ENCODE measurements around the gene MRPL16. TPM values are rescaled to one million over a fixed set of nuclear protein-coding genes. Genes with fewer than 3 reads are reported as not detected.
"Not testable (repeated sequence)": the region's sequence is repeated elsewhere in the genome, so short reads cannot be mapped to it uniquely, and the experiment has no call there.

The MRPL16 gene
- total RNA-seq, 1 donor from 2014 or later, result 34.3 TPM

DNA sequence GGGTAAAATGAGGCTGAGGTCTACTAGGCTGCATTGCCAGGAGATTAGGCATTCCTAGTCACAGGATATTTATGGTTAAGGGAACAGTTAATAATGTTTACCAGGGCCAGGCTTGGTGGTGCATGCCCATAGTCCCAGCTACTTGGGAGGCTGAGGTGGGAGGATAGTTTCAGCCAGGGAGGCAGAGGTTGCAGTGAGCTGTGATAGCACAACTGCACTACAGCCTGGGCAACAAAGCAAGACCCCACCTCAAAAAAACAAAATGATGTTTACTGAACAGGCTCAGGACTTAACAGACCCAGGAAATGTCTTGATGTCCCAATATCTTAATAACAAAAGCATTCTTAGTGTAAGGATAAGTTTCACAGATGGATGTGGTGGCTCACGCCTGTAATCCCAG, 2.8 kb upstream of the MRPL16 start:
- DNase-seq (ENCODE audit: low spot score) (no peak), ATAC-seq (no peak)

- ATAC-seq (no peak), DNase-seq (ENCODE audit: low spot score) (no peak)
These were observed 1.6 kb upstream of the MRPL16 start for GRCh38 chr11:59812220-59812619.

DNA sequence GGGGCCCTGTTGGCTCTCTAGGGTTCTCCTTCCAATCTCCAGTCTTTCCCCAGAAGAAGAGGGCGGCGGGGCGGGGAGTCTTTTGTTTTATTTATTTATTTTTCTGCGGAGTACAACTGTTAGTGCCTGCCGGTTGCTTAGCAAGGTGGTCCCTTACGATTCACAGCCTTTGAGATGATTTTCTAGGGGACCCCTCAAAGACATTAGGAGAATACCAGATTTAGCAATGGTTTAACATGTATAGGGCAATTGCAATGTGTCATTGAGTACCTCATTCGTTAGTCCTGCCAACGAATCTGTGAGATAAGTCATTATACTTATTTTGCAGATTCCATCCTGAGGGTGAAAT, 307 bp upstream of the MRPL16 start:
- ATAC-seq, result no peak
- no peak for DNase-seq (ENCODE audit: low spot score)

GRCh38 chr11:59807047-59807610, 3.4 kb downstream of the MRPL16 start:
- no peak for ATAC-seq
- DNase-seq (ENCODE audit: low spot score), result no peak

GRCh38 chr11:59804061-59804460, 6.5 kb downstream of the MRPL16 start:
- no peak for ATAC-seq

DNA sequence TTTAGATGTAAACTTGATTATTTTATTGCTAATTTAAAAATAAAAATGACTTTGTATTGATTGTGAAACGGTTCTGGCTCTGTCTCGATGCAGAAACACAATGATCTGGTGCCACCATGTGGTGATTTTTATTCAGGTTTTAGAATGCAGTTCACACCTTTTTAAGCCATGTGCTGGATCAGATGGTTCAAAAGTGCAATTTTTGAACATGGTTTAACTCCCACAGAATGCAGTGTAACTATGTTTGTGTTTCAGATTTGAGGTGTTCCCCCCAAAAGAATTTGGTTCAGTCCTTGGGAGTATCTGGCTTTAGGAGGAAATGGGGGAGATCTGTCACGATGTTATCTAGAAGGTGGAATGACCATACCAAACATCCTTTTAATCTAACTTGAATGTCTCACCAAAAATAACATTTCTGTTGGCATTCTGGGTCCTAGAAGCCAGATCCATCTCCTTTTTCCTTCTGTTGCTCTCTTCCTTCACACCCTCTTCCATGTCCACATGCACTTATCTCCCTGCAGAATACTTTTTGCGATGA, 7.9 kb downstream of the MRPL16 start:
- DNase-seq (ENCODE audit: low spot score), result no peak
- peak; percentile 92 for ATAC-seq

More at GRCh38 chr11:59804061-59804460, 6.5 kb downstream of the MRPL16 start:
- no peak for DNase-seq (ENCODE audit: low spot score)

DNA sequence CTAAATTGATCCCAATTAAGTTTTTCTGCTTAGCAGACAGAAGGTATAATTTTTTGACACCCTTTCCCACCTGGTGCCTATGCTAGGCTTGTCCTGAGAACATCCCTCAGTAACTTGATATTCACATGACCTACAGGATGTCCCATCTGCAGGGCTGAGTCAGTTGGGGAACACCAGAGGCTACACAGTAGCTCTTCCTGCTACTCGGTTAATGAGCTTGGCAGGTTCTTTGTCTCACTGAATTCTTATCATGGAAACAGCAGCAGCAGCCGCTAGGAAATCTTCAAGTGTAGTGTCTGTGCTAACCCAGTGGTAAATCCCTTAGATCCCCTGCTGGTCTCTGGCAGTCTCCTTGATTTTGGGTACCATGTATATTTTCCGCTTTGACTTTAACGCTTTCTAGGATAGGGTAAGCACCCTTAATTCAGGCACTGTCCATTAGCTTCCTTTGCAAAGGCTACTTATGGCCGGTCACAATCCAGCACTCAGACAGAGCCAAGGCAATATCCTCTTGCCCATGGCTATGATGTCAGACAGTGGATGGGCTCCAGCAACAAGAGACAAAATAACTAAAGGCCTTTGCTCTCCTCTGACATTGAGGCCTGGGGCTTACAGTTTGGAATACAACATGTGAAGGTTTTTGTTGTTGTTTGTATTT, 8.5 kb downstream of the MRPL16 start:
- peak; percentile 86 for ATAC-seq
- DNase-seq (ENCODE audit: low spot score), result no peak

DNA sequence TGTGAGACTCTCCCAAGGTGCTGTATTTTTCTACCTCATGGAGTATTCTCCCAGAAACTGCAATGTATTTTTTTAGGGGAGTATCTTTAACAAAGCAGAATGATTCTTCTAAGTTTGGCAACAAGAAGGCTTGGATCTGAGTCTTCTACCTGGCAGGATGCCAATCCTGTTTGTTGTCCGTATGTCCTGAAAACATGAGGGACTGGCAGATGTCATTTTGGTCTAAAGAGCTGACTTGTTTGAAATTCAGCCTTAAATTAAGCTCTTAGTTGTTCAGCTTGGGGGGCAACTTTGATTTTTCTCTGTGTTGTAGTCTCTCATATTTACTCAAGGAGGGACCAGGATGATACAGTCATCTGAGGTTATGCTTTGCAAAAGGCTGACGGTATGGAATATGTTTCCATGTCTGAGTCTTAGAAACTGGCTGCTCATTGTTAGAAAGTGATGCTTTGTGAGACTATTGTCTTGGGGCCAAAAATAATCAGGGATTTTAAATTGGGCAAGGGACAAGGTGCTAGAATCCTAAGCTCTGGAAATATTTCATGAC, 9.3 kb downstream of the MRPL16 start:
- DNase-seq (ENCODE audit: low spot score), result no peak
- ATAC-seq, result no peak

- DNase-seq (ENCODE audit: low spot score) (no peak), ATAC-seq (no peak)
These were observed 10.1 kb downstream of the MRPL16 start for GRCh38 chr11:59800390-59801025.

DNA sequence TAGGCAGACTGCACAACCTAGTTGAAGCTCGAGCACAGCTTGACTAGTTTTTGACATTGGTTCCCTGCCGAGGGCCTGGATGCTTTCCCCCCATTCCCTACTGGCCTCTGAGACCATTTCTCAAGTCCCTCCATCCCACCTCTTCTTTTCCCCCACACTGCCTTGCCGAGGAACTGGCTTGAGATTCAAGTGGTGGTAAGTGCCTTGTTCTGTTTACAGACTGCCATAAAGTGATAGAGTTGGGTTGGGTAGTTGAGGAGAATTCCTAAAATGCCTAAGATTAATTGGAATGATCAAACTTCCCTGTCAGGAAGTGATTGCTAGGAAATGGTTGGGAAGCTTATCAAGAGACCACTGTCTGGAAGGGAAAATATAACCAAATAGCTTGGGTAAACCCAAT, 16.2 kb downstream of the MRPL16 start:
- DNase-seq (ENCODE audit: low spot score), result no peak
- ATAC-seq, result no peak

GRCh38 chr11:59792507-59792906, 18.1 kb downstream of the MRPL16 start:
- DNase-seq (ENCODE audit: low spot score) (no peak), ATAC-seq (no peak)

- ATAC-seq (peak; percentile 91), DNase-seq (ENCODE audit: low spot score) (peak; percentile 60)
These were observed 18.9 kb downstream of the MRPL16 start for GRCh38 chr11:59791639-59792038.

GRCh38 chr11:59787816-59788215, 22.8 kb downstream of the MRPL16 start:
- ATAC-seq (no peak), DNase-seq (ENCODE audit: low spot score) (no peak)

DNA sequence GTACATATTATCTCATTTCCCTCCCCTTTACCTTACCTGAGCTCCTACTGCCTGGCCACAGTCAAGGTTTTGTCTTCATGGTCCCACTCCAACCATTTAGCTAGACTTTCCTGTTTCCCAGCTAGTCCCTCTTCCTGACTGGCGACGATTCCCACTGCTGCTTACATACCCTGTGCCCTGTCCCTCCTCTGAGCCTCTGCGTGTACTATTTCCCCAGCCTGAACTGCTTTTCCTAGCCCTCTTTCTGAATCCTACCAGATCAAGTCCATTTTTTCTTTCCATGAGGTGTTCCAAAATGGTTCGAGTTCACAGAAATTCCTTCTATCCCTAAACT, 23.4 kb downstream of the MRPL16 start:
- DNase-seq (ENCODE audit: low spot score) (no peak), ATAC-seq (no peak)

GRCh38 chr11:59785818-59786217, 24.8 kb downstream of the MRPL16 start:
- DNase-seq (ENCODE audit: low spot score) (no peak), ATAC-seq (no peak)

DNA sequence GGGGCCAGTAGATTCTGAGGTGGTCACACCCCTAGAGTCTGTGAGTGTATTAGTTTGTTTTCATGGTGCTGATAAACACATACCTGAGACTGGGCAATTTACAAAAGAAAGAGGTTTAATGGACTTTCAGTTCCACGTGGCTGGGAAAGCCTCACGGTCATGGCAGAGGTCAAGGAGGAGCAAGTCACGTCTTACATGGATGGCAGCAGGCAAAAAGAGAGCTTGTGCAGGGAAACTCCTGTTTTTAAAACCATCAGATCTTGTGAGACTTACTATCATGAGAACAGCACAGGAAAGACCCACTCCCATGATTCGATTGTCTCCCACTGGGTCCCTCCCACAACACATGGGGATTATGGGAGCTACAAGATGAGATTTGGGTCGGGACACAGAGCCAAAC, 26.1 kb downstream of the MRPL16 start:
- not testable (repeated sequence) for DNase-seq (ENCODE audit: low spot score); ATAC-seq

DNA sequence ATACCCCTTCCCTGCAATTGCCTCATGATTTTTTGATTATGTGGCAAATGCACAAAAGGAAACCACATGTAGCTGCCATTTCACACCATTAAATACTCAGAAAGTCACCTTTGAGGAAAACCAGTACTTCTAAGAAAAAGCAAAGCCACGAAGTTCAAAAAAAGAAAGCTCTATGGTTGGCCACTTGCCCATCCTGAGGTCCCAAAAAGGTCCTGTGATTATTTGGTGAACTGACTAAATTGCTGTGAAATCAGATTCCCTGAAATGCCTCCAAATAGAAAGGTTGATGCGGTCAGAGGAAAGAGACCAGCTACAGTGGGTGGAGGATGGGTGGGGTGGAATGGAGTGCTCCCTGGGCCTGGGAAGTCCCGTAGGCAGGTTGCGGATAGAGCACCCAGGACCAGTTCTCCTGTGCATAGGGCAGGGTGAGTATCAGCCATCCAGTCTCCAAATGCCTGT, 26.9 kb downstream of the MRPL16 start:
- ATAC-seq (no peak), DNase-seq (ENCODE audit: low spot score) (no peak)

DNA sequence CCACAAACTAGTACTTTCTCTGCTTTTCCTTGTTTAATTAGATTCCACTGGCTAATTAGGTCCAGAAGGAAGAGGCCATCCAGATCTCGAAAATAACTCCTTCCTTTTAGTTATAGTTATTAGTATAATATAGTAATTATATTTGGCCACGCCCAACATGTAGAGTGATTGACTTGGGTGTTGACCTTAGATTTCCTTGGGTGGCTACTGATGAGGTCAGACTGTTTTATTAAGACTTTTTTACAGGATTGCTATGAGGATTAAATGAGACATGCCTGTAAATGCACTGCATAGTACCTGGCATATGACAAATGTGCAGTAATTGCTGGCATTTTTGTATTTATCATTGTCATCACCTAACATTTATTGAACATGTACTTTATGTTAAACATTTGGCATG, 28.5 kb downstream of the MRPL16 start:
- ATAC-seq (no peak), DNase-seq (ENCODE audit: low spot score) (no peak)

GRCh38 chr11:59779487-59779886, 31.1 kb downstream of the MRPL16 start:
- ATAC-seq, result no peak

DNA sequence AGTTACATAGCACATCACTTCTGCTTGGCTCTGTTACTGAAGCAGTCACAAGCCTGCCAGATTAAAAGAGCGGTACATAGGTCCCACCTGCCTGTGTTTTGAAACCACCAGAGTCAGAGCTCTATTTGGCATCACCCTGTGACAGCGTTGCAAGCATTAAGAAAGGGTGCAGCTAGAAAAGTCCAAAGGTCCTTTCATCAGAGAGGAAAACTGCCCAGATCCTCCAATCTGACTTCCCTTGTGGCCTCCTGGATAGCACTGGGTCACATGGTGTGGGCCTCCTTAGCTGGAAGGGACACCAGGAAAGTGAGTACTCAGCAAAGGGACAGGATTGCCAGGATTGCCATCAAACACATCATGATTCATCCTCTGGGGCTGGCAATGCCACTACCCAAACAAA, 32.5 kb downstream of the MRPL16 start:
- no peak for DNase-seq (ENCODE audit: low spot score)
- peak; percentile 72 for ATAC-seq

More at GRCh38 chr11:59779487-59779886, 31.1 kb downstream of the MRPL16 start:
- no peak for DNase-seq (ENCODE audit: low spot score)

GRCh38 chr11:59777104-59777503, 33.5 kb downstream of the MRPL16 start:
- no peak for DNase-seq (ENCODE audit: low spot score)
- no peak for ATAC-seq

All from left lobe of liver (tissue), 2 donors.